ENCODE measurements around the gene RAP1B.
"Not testable (repeated sequence)": the region's sequence is repeated elsewhere in the genome, so short reads cannot be mapped to it uniquely, and the experiment has no call there.

RAP1B gene

DNA sequence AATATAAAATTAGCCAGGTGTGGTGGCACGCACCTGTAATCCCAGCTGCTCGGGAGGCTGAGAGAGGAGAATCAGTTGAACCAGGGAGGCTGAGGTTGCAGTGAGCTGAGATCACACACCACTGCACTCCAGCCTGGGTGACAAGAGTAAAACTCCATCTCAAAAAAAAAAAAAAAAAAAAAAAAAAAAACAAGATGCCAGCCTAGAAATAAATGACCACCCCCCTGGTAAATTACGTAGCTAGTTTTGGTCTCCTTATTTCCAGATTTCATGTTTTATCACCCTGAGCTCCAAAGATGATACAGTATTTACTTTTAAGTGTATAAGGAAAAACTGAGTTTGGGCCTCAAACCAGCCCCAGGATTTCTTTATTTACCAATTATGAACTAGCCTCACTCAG, 26.7 kb downstream of the RAP1B start:
- not testable (repeated sequence) for DNase-seq

DNA sequence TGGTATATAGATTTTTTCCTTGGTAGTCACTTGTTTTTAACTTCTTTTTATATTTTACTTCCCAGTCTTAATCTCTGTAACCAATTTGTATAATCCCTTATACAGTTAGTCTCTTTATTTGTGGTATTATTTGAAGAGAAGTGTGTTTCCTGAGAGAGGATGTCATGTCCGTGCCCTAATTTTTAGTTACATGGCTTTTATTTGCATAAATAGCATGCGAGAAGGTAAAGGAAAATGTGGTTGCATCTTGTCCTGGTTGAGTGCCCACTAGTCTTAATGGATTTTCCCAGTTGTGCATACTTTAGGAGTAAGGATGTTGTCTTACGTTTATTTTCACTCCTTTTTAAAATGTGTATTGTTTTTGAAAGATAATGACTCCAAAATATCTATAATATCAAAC, 27.5 kb downstream of the RAP1B start:
- DNase-seq, result no peak

DNA sequence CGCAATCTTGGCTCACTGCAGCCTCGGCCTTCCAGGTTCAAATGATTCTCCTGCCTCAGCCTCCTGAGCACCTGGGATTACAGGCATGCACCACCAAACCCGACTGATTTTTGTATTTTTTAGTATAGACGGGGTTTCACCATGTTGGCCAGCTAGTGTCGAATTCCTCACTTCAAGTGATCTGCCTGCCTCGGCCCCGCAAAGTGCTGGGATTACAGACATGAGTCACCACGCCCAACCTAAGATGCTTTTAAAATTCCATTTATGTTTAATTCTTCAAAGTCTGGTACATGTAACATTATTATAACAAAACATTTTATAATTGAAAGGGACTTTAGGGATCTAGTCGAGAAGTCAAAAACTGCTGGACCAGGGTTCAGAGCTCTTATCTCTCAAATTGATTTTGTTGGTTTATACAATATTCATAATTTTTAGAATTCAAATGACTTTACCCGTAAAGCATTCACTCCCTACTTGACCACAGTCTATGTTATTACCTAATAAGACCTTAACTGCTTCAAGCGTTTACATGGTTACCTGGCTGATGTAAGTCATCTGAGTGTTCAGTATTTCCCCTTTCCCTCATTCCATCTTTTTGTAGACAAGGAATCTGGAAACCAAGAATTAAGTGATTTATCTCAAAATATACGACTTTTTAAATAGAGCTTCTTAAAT, 28.2 kb downstream of the RAP1B start:
- no peak for DNase-seq

DNA sequence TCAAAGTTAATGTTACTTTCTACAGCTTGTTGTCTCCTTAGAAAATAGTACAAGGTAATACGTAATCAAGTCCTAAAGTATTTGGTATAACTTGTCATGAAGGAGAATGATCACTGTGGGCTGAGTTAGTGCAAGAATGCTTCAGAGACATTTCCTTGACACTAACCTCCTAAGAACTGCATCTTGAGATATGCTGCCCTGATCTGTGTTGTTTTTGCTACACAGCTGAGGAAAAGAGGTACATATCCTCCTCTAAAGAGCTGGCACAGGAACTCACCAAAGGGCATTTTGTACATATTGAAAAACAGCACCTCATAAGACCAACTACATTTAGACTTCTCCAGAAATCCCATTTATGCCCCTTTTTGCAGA, 28.7 kb downstream of the RAP1B start:
- DNase-seq, result no peak

DNA sequence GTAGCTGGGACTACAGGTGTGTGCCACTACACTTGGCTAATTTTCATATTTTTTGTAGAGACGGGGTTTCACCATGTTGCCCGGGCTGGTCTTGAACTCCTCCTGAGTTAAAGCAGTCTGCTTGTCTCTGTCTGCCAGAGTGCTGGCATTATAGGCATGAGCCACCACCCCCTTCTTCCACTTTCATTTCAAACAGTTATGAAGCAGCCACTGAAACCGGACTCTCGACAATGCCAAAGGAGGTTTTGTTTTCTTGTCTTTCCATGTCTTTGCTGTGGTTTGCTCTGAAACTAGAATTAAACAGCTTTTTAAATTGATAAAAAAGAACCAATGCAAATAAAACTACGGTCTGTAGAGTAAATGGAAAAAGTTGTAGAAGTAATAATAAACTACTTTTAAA, 30.4 kb downstream of the RAP1B start:
- DNase-seq, result peak; percentile 9

DNA sequence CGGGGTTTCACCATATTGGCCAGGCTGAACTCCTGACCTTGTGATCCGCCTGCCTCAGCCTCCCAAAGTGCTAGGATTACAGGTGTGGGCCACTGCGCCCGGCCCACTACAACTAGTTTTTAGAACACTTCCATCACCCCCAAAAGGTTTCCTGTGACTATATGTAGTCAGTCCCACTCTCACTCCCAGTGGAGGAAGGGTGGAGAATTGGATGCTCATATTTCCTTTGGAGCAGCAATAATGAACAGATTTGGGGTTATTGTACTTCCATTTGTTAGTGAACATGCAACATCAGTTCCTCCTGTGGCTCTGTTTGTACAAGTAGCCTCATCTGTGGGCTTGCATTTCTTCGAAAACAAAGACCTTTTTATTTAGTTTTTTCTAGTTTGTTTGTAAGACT, 35.8 kb downstream of the RAP1B start:
- DNase-seq, result no peak

DNA sequence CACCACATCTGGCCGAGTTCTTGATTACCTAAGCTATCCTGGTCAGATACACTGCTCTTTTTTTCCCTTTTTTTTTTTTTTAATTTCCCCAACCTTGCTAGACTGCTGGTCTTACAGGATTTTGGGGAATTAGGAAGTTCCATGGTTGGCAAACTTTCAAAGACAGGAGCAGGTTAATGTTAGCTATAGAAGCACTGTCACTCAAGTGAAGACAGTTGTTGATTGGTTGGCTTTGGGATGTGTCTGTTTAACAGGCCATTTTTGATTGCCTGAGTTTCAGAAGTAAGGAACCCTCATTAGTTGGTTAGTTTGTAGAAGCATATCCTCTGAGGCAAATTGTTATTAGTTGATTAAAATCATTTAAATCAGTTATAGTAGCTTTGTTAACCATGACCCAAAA, 36.8 kb downstream of the RAP1B start:
- no peak for DNase-seq

DNA sequence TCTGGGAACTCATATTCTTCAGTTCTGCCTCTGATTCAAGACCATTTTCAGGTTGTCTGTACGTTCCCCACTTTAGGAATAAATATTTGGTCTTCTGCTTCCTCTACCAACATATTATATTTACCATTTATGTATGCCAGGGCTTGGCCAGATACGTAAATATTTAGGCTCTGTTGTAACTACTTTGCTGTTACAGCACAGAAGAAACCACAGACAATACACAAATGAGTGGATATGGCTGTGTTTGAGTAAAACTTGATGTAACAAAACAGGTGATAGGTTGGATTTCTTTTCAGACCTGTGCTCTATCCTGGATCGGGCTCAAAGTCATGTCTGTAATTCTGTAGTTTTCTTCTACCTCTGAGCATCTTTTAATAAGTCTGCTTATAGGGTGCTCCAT, 37.5 kb downstream of the RAP1B start:
- DNase-seq, result no peak

DNA sequence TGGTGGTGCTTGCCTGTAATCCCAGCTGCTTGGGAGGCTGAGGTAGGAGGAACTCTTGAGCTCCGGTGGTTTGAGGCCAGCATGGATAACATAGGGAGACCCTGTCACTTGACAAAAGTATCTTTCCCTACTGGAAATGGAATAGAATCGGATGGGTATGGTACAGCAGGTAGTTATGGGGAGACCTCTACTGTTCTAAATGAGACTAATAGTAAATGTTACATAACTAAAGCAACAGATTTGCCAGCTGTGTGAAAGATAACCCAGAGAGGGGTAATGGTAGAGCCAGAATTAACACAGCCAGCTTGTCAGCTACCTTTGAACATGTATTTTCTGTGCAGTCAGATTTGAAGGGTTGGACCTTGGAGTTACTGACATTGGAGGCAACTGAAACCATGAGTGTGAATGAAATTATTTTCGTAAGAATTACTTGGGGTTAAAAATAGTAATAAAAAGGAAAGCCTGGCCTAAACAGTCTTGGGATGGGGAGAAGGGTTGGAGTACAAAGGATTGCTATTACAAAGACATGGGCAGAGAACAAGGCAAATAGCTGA, 54.4 kb downstream of the RAP1B start:
- DNase-seq, result no peak

DNA sequence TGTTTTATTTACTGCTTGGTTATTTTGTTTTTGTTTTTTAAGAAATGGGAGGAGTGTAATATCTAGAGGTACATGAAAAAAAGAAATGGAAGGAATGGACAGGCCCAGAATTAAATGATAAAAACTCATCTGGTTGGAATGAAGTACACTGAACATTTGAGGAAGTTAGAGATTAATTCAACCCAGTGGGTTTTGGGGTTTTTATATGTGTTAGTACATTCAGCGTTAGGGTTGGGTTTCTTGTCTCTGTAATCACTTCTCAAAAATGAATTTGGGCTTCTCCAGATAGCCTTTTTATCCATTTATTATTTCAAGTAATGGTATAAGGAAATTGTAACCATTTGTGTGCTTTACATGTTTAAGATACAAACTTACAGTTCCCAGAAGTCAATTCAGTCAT, 56.6 kb downstream of the RAP1B start:
- no peak for DNase-seq

DNA sequence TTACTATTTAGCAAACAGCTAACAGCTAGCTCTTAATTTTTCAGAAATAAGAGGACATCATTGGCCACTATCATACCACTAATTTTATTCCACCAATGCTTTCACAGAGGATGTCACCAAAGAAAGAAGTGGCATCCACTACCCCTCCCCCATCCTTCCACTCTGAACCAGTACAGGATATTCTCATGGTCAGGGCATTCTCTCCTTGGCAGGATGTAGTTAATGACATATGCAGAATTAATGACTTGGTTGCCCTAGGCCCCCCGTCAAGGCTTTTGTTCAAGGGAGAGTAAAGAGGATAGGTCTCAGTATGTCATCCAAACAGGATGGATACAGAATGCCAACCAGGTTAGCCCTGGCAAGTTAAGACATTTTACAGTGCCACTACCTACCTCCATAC, 57.2 kb downstream of the RAP1B start:
- DNase-seq, result no peak

DNA sequence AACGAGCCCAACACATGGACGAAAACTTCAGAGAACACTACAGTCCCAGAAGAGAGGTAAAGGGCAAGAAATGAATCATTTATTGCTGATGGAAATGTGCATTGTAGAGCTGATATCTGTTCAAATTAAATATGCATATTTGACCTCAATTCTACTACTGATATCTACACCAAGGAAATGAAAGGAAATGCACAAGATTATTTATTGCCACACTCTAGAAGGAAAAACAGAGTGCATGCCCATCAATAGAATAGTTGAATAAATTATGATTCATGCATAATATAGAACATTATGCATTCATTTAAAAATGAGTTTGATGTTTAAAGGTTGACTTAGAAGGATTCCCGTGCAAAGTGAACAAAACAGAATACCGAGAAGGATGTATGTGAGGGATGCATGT, 60.5 kb downstream of the RAP1B start:
- DNase-seq, result no peak

DNA sequence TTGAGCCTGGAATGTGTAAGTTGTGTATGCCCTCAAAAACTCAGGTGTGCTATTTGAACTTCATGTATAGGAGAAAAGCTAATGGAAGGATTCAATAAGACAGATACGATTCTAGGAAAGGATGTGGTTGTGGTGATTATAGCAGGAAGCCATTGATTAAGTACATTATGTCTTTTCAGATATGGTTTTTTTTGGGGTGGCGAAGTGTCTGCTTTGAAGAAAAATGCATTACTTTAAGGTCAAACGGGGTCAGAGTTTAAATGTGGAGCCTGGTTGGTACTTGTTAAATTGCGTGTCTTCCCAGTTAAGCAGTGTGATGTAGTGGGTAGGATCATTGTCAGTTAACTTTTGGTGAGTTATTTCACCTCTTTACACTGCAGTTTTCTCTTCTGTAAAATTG, 63.1 kb downstream of the RAP1B start:
- DNase-seq, result peak; percentile 47

DNA sequence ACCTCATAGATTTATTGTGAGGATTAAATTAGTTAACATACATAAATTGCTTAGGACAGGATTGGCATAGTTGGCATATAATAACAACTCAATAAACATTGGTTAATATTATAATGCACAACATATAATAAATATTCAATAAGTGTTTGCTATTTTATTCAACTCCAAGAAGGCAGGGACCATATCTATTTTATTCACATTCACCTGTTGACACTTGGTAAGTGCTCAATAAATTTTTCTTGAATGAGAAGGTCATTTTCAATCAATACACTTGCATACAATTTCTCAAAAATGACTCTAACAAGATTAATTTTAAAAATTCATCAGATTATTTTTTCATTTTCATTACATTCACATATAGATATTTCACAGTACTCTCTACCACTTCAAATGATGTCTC, 63.7 kb downstream of the RAP1B start:
- no peak for DNase-seq

DNA sequence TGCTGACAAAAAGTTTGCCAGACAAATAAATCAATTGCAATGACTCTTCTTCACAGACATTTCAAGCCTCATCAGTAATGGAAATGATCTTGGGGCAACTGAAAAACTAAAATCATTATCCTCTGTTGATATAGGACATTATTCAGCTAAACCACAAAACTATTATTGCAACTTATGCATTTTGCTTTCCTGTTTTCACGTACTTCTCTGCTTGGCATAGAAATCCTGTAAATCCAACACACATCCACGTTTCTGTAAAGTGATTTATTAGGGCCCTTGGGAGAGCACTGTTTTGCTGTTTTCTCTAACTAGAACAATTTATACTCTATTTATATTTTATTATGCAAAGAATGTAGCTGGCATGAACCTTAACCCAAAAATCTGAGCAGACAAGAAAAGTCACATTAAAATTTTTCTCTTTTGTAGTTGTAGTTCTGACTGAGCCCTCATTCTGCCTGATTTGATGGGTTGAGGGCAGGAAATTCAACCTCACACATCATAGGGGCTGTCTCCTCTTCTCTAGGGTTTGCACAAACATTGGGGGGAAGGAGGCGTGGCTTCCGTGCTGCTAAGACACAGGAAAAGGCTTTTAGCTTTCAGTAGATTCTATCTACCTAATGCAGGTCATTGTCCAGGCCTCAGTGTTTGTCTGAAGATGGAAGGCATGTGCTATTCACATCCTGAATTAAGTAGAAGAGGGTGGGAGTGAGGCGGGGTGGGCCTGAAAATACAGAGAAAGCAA, 64.6 kb downstream of the RAP1B start:
- DNase-seq, result peak; percentile 67

DNA sequence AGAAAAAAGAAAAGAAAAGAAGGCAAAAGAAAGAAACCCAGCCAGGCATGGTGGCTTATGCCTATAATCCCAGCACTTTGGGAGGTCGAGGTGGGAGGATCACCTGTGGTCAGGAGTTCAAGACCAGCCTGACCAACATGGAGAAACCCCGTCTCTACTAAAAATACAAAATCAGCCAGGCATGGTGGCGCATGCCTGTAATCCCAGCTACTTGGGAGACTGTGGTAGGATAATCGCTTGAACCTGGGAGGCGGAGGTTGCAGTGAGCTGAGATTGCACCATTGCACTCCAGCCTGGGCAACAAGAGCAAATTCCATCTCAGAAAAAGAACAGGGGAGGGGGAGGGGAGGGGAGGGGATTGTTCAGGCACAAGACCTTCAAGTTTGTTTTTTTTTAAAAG, 66.2 kb downstream of the RAP1B start:
- DNase-seq, result not testable (repeated sequence)

DNA sequence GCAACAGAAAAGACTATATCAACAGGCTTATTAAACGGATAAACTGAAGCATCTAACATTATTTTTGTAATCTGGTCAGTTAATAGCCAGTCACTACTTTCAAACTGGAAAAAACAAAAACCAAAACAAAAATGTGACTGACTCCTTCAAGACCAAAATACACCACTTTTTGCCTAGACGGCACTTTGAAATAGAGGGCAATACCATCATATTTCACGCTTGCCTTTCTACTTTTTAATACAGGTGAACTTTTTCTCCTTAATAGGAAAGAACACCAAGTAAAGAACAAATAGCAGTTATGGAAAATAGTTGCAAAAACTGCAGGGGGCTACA, 75.5 kb downstream of the RAP1B start:
- DNase-seq, result no peak

DNA sequence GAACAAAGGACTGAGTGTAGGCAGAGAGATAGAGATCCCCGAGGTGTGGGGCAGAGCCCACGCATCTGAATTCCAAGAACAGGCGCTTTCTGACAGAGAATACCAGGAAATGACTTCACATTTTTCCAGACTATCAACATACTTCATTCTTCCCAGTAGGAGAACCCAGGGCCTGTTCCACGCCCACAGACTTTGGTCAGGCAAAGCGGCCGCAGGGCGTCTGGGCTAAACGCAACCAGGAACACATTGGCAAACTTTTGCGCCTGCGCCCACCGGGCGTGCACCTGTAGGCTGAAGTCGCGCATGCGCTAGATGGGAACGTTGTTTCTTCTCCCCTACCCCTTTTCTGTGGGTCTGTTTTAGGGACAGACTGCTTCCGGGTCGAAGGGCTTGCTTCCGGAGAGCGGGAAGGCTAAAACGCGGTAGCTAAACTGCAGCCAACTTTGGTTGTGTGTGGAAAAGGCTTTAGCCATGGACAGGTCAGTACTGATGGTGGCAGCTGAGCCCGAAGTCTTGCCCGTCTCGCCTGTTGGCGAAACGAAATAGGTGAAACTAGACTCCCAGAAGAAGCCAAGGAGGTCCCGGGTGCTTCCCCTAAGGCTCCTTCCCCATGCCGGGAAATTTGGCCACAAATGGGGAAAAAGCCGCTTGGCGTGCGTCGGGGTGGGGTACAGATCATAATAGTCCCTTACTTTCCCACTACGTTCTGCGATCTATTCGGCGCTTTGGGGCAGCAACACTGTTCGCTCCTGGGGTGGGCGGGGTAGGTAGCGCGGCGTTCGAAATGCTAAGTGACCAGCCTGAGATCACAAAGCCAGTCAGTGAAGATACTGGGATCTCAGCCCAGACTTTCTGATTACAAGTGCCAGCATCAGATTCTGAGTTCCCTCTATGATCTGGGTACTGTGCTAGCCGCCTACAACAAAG, 76.2 kb downstream of the RAP1B start, which contains the start of gene NUP107:
TSS of gene NUP107 (plus strand) at position 384 of the 927 bp plus-strand sequence. CDS start at position 472, 88 bp downstream.
- peak; percentile 95 for DNase-seq

DNA sequence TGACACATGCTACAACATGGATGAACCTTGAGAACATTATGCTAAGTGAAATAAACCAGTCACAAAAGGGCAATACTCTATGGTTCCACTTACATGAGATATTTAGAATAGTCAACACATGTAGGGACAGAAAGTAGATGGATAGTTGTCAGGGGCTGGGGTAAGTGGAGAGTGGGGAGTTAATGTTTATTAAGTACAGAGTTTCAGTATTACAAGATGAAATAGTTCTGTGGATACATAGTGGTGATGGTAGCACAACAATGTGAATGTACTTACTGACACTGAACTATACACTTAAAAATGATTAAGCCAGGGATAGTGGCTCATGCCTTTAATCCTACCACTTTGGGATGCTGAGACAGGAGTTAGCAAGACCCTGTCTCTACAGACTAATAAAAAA, 84.8 kb downstream of the RAP1B start:
- no peak for DNase-seq

DNA sequence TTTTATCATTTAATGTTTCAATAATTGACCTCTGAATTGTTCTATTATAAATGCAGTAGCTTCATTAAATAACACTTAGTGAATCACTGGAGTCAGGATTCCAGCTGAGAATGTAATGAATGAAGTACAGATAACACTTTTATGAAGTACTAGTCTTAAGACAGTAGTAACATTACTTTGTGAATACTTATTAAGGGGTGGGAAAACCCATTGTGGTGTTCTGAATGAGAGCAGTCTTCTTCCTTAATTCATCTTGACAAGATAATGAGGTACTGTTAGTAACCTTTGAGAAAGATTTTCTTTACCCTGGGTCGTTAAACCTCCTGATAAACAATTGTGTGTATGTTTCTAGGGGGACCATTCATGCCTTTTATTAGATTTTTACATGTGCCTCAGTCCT, 88.8 kb downstream of the RAP1B start:
- DNase-seq, result no peak

All from central memory CD4-positive, alpha-beta T cell (primary cell).